K562 treated with DMSO at 1 percent for 4 hours (cell line): Measurements from ENCODE around the gene MGA. TPM values are rescaled to one million over a fixed set of nuclear protein-coding genes. Genes with fewer than 3 reads are reported as not detected.

Experiments used
- total RNA-seq: library from RNA; unstranded; fragments of 300-600 nt; gene quantifications from 2 replicates; pipeline ENCODE4 v1.2.3, GENCODE V29; 2022; ENCODE audit not compliant: insufficient read depth

Gene MGA
- 4.9 and 6.0 TPM in 2 replicates for total RNA-seq

GRCh38 chr15:41660235-41661077 lies at the start of gene MGA:
Gene MGA (plus strand): TSS chr15:41660405.

GRCh38 chr15:41774062-41774881 lies 114.1 kb downstream of the MGA start, which contains the start of gene MAPKBP1:
Gene MAPKBP1 (plus strand): TSS chr15:41774484. CDS start chr15:41775276, 792 bp downstream.

Other genes with a start within 250 kb of the MGA start
- gene RTF1, start 243.3 kb upstream of the MGA start, total RNA-seq: 18.5 and 21.5 TPM in 2 replicates
- 53.9 and 64.3 TPM in 2 replicates for gene ITPKA, start 166.5 kb upstream of the MGA start, total RNA-seq
- gene LTK, start 146.6 kb upstream of the MGA start, total RNA-seq: 13.5 and 14.9 TPM in 2 replicates
- gene RPAP1, start 116.1 kb upstream of the MGA start, total RNA-seq: 28.8 and 31.7 TPM in 2 replicates
- gene TYRO3, start 101.2 kb upstream of the MGA start, total RNA-seq: 20.3 and 20.9 TPM in 2 replicates
- gene MAPKBP1, start 114.1 kb downstream of the MGA start, total RNA-seq: 4.6 and 7.0 TPM in 2 replicates
- 7.3 and 8.6 TPM in 2 replicates for gene JMJD7, start 167.7 kb downstream of the MGA start, total RNA-seq
- 4.4 and 4.6 TPM in 2 replicates for gene PLA2G4B, start 178.4 kb downstream of the MGA start, total RNA-seq
- not detected in 2 replicates for gene SPTBN5, start 233.6 kb downstream of the MGA start, total RNA-seq